Urinary bladder (tissue), 4 donors: ENCODE data around the gene TRPM3. TPM values are rescaled to one million over a fixed set of nuclear protein-coding genes. Genes with fewer than 3 reads are reported as not detected.

Experiments
- DNase-seq: peaks from one replicate; pipeline ENCODE4 v3.0.0-alpha.2; 2015; ENCODE audit errors: extremely low spot score
- H3K27ac ChIP-seq: one replicate; pipeline ENCODE4 v1.5.1; 2013; ENCODE audit warnings: low read depth, mild to moderate bottlenecking, moderate library complexity
- H3K36me3 ChIP-seq: one replicate; pipeline ENCODE4 v1.6.1; 2013; ENCODE audit warnings: mild to moderate bottlenecking, moderate library complexity; ENCODE audit not compliant: insufficient read depth
- H3K4me1 ChIP-seq: one replicate; pipeline ENCODE4 v1.6.1; 2013; ENCODE audit warnings: mild to moderate bottlenecking, moderate library complexity; ENCODE audit not compliant: insufficient read depth
- H3K4me3 ChIP-seq: one replicate; pipeline ENCODE4 v1.5.1; 2013; ENCODE audit warnings: low read depth, low read length
- WGBS: extraction: QIAGEN DNeasy Blood & Tissue Kit; methylation state at CpG from one replicate; pipeline ENCODE4 v1.1.7; 2013; 5-methylcytosine and 5-hydroxymethylcytosine counted together
- polyA plus RNA-seq: library from polyadenylated mRNA; stranded (reverse); fragments of 200-250 nt; gene quantifications from one replicate; pipeline ENCODE4 v1.2.3, GENCODE V29; 2013
- total RNA-seq: library from RNA; depleted of rRNA; stranded (reverse); fragments of >200 nt; gene quantifications from one replicate; pipeline ENCODE4 v1.2.3, GENCODE V29; 2014
- donor health status: healthy with polysubstance abuse.
- donor health status: healthy.

The TRPM3 gene
- total RNA-seq (14.3 TPM), polyA plus RNA-seq (0.20 TPM)

DNA sequence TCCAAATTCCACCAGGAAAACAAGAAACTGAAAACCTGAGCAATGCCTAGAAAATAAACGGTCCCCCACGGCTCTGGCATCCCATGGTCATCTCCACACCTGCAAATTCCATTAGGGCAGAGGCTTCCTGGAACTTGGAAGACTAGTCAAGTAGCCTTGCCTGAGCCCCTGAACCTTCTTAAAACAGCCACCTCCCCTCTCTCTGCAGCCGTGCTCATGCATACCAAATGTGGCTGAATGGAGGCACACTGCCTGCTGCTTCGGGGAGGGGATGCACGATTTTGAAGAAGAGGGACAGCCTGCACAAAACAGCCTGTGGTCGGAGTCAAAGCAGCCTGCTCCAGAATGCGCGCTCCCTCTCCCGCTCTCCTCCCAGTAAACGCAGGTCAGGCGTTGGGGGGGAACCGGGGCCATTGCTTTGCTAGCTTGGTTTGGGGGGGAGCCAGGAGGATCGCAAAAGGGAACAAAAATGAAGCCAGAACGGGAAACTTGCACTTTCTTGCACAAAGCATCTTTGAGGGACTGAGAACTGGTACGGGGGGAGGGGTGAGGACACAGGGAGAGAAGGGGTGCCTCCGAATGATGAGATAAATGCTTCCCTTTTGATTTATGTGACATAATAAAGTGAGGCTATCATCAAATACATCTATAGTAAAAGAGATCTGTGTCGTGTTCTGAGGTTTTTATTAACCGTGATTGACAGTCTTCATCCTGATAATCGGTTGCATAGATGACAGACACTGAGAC lies at the start of gene TRPM3:
Gene TRPM3 (minus strand): TSS at position 347 of the 747 bp plus-strand sequence. CDS start 267 bp downstream, at position 80.
- no peak for DNase-seq
- no peaks in the 10 kb centered on the region for H3K4me1 ChIP-seq
- no peak within 1 kb of the TSS for H3K27ac ChIP-seq

DNA sequence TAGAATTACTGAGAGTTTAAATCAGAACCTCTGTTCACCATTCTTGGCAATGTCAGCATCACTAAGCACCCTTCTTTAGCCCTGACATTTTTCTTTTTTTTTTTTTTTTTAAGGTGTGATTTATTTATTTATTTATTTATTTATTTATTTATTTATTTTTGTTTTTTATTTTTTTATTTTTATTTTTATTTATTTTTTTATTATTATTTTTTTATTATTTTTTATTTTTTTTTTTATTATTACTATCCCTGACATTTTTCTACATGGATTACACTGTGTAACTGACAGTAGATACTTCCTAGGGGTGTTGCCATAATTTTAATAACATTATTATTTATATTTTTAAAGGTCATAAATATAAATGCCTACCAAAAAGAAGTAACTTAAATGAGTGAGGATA lies 47.0 kb upstream of the TRPM3 start:
- H3K4me3 ChIP-seq, result no peak overlapping the region
- H3K27ac ChIP-seq, result no peak overlapping the region
- H3K4me1 ChIP-seq, result no peaks in the 10 kb centered on the region
- DNase-seq, result no peak
- no peaks in the 10 kb centered on the region for H3K36me3 ChIP-seq

More for the DNA sequence above, at the start of gene TRPM3:
- H3K4me3 ChIP-seq, result no peak within 1 kb of the TSS
- WGBS, result 4% methylated on average over 19 of the region's 19 CpGs
- no peaks in the 10 kb centered on the region for H3K36me3 ChIP-seq

GRCh38 chr9:71162126-71162525 lies 40.7 kb upstream of the TRPM3 start:
- Histone ChIP-seq H3K36me3 (no peaks in the 10 kb centered on the region), H3K27ac (no peak overlapping the region), H3K4me3 (no peak overlapping the region), H3K4me1 (no peaks in the 10 kb centered on the region)
- 85% methylated on average over 2 of the region's 2 CpGs for WGBS
- no peak for DNase-seq

GRCh38 chr9:71157731-71158130 lies 36.3 kb upstream of the TRPM3 start:
- Histone ChIP-seq H3K36me3 (no peaks in the 10 kb centered on the region), H3K4me1 (no peaks in the 10 kb centered on the region), H3K4me3 (no peak overlapping the region), H3K27ac (no peak overlapping the region)
- WGBS, result 88% methylated on average over 1 of the region's 1 CpG
- DNase-seq, result no peak

DNA sequence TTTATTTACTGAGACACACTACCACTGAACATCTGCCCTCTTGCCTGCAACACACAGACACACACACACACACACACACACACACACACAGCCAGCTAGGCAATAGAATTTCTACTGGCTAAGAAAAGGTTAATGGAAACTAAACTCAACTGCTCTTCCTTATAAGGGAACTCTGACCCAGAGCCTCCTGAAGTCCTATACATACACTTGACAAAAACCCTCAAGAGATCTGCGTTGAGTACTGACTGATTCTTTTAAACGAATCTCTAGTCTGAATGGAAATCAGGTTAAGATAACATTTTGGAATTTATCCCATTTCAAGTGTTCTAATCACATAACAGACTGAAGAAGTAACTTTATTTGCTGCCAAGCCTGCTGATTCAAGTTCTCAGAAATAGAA lies 25.9 kb upstream of the TRPM3 start:
- Histone ChIP-seq H3K4me3 (no peak overlapping the region), H3K4me1 (no peaks in the 10 kb centered on the region), H3K27ac (no peak overlapping the region), H3K36me3 (no peaks in the 10 kb centered on the region)
- WGBS, result 24% methylated on average over 2 of the region's 2 CpGs
- no peak for DNase-seq

DNA sequence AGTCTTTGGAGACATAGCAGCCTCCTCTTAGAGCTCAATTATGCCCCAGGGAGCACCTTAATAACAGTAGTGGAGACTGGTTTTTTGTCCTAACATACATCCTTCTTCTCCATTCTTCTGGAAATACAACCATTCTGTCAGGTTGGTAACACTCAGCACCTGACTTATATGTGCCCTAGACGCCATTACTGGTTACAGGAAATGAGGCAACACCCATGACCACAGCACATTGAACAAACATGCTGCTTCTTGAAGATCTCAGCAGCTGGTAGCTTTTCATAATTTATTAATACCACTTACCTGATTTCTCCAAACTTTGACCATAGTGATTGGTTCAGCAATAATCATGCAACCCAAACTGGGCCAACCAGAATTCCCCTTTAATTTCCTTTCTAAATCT lies 25.1 kb upstream of the TRPM3 start:
- DNase-seq, result no peak
- Histone ChIP-seq H3K27ac (no peak overlapping the region), H3K36me3 (no peaks in the 10 kb centered on the region), H3K4me1 (no peaks in the 10 kb centered on the region), H3K4me3 (no peak overlapping the region)
- WGBS, result 56% methylated on average over 1 of the region's 1 CpG

DNA sequence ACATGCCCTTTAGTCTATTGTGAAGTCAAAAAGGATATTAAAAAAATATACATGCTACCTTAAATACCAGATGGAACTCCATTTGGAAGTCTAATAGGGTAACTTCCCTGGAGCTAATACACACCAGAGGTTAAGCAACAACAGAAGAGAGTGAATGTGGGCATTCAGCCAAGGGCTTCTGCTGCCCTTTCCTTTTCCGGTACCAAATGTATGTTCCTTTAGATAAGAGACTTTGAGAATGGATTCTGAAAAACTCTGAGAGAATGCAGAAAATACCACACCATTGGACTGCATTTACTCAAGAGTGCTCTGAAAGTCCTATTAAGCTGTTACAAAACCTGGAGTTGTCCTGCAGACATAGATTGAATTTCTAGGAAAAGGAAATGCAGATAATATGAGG lies 23.8 kb upstream of the TRPM3 start:
- DNase-seq, result no peak
- Histone ChIP-seq H3K27ac (no peak overlapping the region), H3K4me1 (no peaks in the 10 kb centered on the region), H3K4me3 (no peak overlapping the region), H3K36me3 (no peaks in the 10 kb centered on the region)
- 5% methylated on average over 1 of the region's 1 CpG for WGBS

GRCh38 chr9:71144495-71144894 lies 23.1 kb upstream of the TRPM3 start:
- DNase-seq, result no peak
- Histone ChIP-seq H3K4me3 (no peak overlapping the region), H3K4me1 (no peaks in the 10 kb centered on the region), H3K36me3 (no peaks in the 10 kb centered on the region), H3K27ac (no peak overlapping the region)
- WGBS, result 75% methylated on average over 2 of the region's 2 CpGs

- 76% methylated on average over 6 of the region's 6 CpGs for WGBS
- H3K4me1 ChIP-seq, result no peaks in the 10 kb centered on the region
Measured at GRCh38 chr9:71136696-71137095, 15.3 kb upstream of the TRPM3 start.

DNA sequence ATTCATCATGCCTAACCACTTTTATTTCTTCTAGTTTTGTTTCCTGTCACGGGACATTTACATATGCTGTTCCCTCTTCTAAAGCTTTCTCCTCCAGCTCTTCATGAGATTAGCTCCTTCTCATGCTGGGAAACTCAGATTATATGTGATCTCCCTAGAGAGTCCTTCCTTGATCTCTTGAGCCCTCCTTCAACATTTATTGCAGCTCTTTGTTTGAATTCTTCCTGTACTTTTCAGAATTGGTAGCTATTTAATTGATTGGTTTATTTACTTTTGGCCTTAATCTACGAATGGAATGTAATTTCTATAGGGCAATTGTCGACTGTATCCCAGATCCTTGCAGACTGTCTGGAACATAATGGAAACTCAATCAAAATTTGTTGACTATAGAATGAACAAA lies 9.7 kb upstream of the TRPM3 start:
- no peak for DNase-seq
- Histone ChIP-seq H3K4me1 (no peaks in the 10 kb centered on the region), H3K4me3 (no peak overlapping the region), H3K36me3 (no peaks in the 10 kb centered on the region), H3K27ac (no peak overlapping the region)
- 56% methylated on average over 3 of the region's 3 CpGs for WGBS

More at GRCh38 chr9:71136696-71137095, 15.3 kb upstream of the TRPM3 start:
- no peak overlapping the region for H3K27ac ChIP-seq
- no peak overlapping the region for H3K4me3 ChIP-seq
- DNase-seq, result no peak
- no peaks in the 10 kb centered on the region for H3K36me3 ChIP-seq

DNA sequence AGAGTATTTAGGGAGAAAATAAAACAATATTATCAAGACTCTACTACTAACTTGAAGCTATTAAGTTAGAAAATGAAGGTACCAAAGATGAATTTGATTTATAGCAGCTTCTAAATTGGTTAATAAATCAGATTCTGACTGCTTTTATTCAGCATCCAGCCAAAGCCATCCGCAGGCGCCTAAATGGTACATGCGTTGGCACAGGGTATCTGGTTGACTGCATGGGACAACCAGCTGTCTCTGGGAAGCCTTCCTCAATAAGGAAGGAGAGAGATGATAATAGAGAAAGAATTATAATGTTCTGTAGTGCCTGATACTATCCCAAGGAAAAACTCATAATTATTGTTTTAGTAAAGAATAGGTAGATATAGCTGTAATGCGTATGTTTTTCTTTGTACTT lies 9.1 kb upstream of the TRPM3 start:
- no peak overlapping the region for H3K4me3 ChIP-seq
- no peak overlapping the region for H3K27ac ChIP-seq
- H3K36me3 ChIP-seq, result no peaks in the 10 kb centered on the region
- no peak for DNase-seq
- 97% methylated on average over 4 of the region's 4 CpGs for WGBS
- no peaks in the 10 kb centered on the region for H3K4me1 ChIP-seq

DNA sequence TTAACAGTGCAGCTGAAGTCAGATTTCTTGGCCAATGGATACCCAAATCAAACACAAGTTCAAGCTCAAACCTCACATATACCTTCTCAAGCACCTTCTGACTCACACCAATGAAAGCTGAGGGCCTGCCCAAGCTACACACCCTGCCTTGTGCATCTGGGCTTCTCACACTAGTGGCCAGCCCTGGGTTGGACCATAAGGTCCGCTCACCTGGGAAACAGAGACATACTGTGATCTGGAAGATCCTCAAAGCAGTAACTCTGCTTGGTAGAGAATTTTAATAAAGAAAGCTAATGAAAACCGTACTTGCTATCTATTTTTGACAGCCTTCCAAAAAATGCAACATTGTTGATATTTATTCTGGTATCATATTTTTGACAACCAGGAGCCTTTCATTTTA lies 7.4 kb upstream of the TRPM3 start:
- Histone ChIP-seq H3K27ac (no peak overlapping the region), H3K4me3 (no peak overlapping the region), H3K4me1 (no peaks in the 10 kb centered on the region), H3K36me3 (no peaks in the 10 kb centered on the region)
- no peak for DNase-seq
- WGBS, result 73% methylated on average over 2 of the region's 2 CpGs

DNA sequence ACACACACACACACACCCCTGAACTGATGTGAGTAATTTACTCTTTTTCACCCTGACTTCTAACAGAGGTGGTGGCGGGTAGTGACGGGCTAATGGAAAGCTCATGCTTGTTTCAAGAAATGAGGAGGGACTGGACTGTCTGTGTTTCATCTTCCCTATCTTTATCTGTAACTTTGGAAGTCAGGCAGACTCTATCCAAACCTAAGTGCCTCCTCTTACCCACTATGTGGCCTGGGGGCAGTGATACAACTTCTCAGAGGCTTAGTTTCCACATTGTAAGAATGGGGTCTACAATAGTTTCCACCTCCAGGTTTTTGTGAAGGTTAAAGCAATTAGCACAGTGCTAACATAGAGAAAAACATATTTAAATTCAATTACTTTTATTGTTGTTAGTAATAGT lies 5.9 kb upstream of the TRPM3 start:
- no peak for DNase-seq
- Histone ChIP-seq H3K36me3 (no peaks in the 10 kb centered on the region), H3K4me3 (no peak overlapping the region), H3K4me1 (no peaks in the 10 kb centered on the region), H3K27ac (no peak overlapping the region)
- 86% methylated on average over 2 of the region's 2 CpGs for WGBS

DNA sequence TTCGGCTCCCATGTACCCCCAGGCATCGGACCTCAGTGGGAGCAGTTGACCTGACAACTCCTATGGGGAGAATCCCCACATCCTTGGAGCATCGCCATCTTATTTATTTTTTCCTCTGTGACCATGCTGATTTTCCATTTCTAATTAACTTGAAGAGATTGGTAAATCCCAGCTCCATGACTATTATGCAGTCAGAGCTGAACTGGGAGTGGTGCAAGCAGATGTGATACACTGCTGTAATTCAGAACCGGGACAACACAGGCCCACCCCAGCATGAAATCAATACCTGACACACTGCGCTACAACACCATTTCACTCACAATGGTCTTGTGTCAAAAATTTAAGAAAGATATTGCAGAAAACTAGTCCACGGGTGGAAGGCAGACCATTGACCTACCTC lies 1.0 kb upstream of the TRPM3 start:
- no peak for DNase-seq
- WGBS, result 71% methylated on average over 6 of the region's 6 CpGs

DNA sequence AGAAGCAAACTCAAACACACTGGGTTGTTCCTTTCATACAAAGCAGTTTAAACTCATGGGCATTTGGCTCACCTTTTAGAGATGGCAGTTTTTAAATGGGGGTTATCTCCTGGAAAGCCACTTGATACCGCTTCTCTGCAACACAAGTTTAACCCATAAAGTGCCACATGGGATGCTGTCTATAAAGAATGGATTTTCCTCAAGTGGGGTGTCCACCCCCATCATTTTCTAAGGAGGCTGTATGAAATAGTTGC lies 528 bp upstream of the TRPM3 start:
- no peak for DNase-seq
- WGBS, result 11% methylated on average over 1 of the region's 1 CpG
- Histone ChIP-seq H3K4me3 (no peak overlapping the region), H3K4me1 (no peaks in the 10 kb centered on the region), H3K36me3 (no peaks in the 10 kb centered on the region), H3K27ac (no peak overlapping the region)

More for the DNA sequence above, 1.0 kb upstream of the TRPM3 start:
- H3K27ac ChIP-seq, result no peak overlapping the region
- H3K36me3 ChIP-seq, result no peaks in the 10 kb centered on the region
- no peaks in the 10 kb centered on the region for H3K4me1 ChIP-seq
- no peak overlapping the region for H3K4me3 ChIP-seq
